ENCODE measurements around the gene THADA. TPM values are rescaled to one million over a fixed set of nuclear protein-coding genes. Genes with fewer than 3 reads are reported as not detected.
"Not testable (repeated sequence)": the region's sequence is repeated elsewhere in the genome, so short reads cannot be mapped to it uniquely, and the experiment has no call there.

The THADA gene
- total and polyA plus RNA-seq, 8 donors, result 9.4 to 25.1 (median 18.2) TPM

DNA sequence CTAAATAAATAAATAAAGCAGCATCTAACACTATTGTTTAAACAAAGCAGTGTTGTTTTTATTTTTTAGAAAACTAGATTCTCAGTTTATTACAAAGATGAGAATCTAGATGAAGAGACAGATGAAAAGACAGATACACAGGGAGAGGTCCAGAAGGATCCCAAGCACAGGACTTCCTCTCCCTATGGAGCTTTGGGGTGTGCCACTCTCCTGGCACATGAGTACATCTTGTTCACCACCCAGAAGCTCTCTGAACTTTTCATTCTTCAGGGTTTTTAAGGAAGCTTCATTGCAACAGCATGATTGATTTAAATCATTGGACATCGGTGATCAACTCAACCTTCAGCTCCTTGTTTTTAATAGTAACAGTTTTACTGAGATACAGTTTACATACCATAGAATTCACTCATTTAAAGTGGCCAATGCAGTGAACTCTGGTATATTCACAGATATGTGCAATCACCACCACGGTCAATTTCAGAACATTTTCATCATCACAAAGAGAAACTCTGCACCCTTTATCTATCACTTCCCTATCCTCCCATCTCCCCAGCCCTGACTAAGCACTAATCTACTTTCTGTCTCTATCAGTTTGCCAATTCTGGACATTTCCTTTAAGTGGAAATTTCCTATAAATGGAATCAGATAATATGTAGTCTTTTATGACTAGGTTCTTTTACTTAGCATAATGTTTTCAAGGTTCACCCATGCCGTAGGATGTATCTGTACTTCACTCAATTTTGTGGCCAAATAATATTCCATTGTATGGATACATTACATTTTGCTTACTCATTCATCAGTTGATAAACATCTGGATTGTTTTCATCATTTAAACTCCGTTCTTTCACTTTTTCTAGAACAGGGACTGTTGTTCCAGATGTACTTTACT is 307.2 kb downstream of the THADA start:
- Histone ChIP-seq H3K4me1 (peaks cover 0 to 8% (median 0%) of the 10 kb centered on the region in 3 donors), H3K27ac (no peak overlapping the region), H3K4me3 (no peak overlapping the region), H3K36me3 (peaks cover 6 to 21% (median 14%) of the 10 kb centered on the region in 3 donors), H3K9me3 (no peaks in the 10 kb centered on the region), H3K27me3 (no peaks in the 10 kb centered on the region)
- intact Hi-C loops (cut with DNase I), result no loop called here
- ATAC-seq, result no peak
- no peak for FAIRE-seq
- DNase-seq, result no peak
- WGBS, 2 donors, result 94 to 98% methylated on average over 4 of the region's 4 CpGs
- no peak for TF ChIP-seq CTCF (IDR thresholded peaks at IDR 0.05)

GRCh38 chr2:43285987-43286386 is 309.9 kb downstream of the THADA start:
- H3K4me1 ChIP-seq, result peaks cover 0 to 3% (median 0%) of the 10 kb centered on the region in 3 donors
- 90 to 98% methylated on average over 2 of the region's 2 CpGs for WGBS, 2 donors
- no peak overlapping the region for H3K4me3 ChIP-seq
- no peak for DNase-seq
- intact Hi-C loops (cut with DNase I), result loop anchor here in 1 of 3 donors (2.0 kb wide), 1 partner anchor 47 kb away; no protein-coding TSS in a partner anchor
- no peaks in the 10 kb centered on the region for H3K9me3 ChIP-seq
- no peaks in the 10 kb centered on the region for H3K27me3 ChIP-seq
- ATAC-seq, result no peak
- FAIRE-seq, result no peak
- H3K27ac ChIP-seq, result no peak overlapping the region
- no peak for TF ChIP-seq CTCF (IDR thresholded peaks at IDR 0.05)
- H3K36me3 ChIP-seq, result peaks cover 6 to 16% (median 13%) of the 10 kb centered on the region in 3 donors

DNA sequence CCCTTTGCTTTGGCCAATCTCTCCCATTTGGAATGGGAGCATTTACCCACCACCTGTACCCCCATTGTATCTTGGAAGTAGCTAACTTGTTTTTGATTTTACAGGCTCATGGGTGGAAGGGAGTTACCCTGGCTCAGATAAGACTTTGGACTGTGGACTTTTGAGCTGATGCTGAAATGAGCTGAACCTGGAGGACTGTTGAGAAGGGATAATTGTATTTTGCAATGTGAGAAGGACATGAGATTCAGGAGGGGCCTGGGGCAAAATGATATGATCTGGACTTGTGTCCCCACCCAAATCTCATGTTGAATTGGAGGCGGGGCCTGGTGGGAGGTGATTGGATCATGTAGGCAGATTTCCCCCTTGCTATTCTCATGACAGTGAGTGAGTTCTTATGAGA is 310.9 kb downstream of the THADA start:
- ATAC-seq (no peak), DNase-seq (no peak), FAIRE-seq (no peak)
- Histone ChIP-seq H3K9me3 (no peaks in the 10 kb centered on the region), H3K4me1 (peaks cover 0 to 3% (median 0%) of the 10 kb centered on the region in 3 donors), H3K36me3 (peaks cover 6 to 16% (median 9%) of the 10 kb centered on the region in 3 donors), H3K4me3 (no peak overlapping the region), H3K27me3 (no peaks in the 10 kb centered on the region), H3K27ac (no peak overlapping the region)
- WGBS, 2 donors, result 95 to 100% methylated on average over 1 of the region's 1 CpG
- TF ChIP-seq CTCF (IDR thresholded peaks at IDR 0.05), result no peak
- intact Hi-C loops (cut with DNase I), result no loop called here

GRCh38 chr2:43284347-43284746 is 311.5 kb downstream of the THADA start:
- H3K36me3 ChIP-seq, result peaks cover 6 to 16% (median 12%) of the 10 kb centered on the region in 3 donors
- FAIRE-seq; DNase-seq; H3K27me3 ChIP-seq; H3K27ac ChIP-seq; H3K4me1 ChIP-seq; intact Hi-C loops (cut with DNase I); ATAC-seq; H3K9me3 ChIP-seq; H3K4me3 ChIP-seq: not testable (repeated sequence)
- 98 to 99% methylated on average over 6 of the region's 6 CpGs for WGBS, 2 donors

GRCh38 chr2:43280994-43281393 is 314.8 kb downstream of the THADA start:
- 99 to 100% methylated on average over 2 of the region's 2 CpGs for WGBS, 2 donors
- Histone ChIP-seq H3K9me3 (no peaks in the 10 kb centered on the region), H3K27me3 (no peaks in the 10 kb centered on the region), H3K4me1 (peaks cover 0 to 15% (median 0%) of the 10 kb centered on the region in 3 donors), H3K27ac (no peak overlapping the region), H3K4me3 (no peak overlapping the region), H3K36me3 (peaks cover 5 to 12% (median 8%) of the 10 kb centered on the region in 3 donors)
- intact Hi-C loops (cut with DNase I), result no loop called here
- FAIRE-seq (no peak), DNase-seq (no peak), ATAC-seq (no peak)
- no peak for TF ChIP-seq CTCF (IDR thresholded peaks at IDR 0.05)

Data from pancreas (tissue), 10 donors.